ENCODE measurements around the gene IFT122.

The IFT122 gene

GRCh38 chr3:129439226-129439816 lies 703 bp upstream of the IFT122 start:
- no peaks in the 10 kb centered on the region for H3K27me3 Mint-ChIP-seq
- H3K9me3 Mint-ChIP-seq: no peaks in the 10 kb centered on the region
- peaks cover 74% of the 10 kb centered on the region for H3K4me1 Mint-ChIP-seq (ENCODE audit: low read depth)
- peaks cover 52% of the 10 kb centered on the region for H3K36me3 Mint-ChIP-seq (ENCODE audit: low read depth)
- intact Hi-C loops (cut with micrococcal nuclease): no loop called here
- H3K4me3 Mint-ChIP-seq: peak overlapping the region; percentile 84
- peak overlapping the region; percentile 92 for H3K27ac Mint-ChIP-seq

GRCh38 chr3:129440618-129441190 lies 680 bp downstream of the IFT122 start:
- intact Hi-C loops (cut with micrococcal nuclease): loop anchor here (1.0 to 5.0 kb wide), 2 partner anchors 41 to 137 kb away; no protein-coding TSS in a partner anchor
- Mint-ChIP-seq H3K27ac (peak overlapping the region; percentile 92), H3K27me3 (no peaks in the 10 kb centered on the region), H3K9me3 (no peaks in the 10 kb centered on the region), H3K4me3 (peak overlapping the region; percentile 84), H3K36me3 (ENCODE audit: low read depth) (peaks cover 40% of the 10 kb centered on the region), H3K4me1 (ENCODE audit: low read depth) (peaks cover 66% of the 10 kb centered on the region)

- Mint-ChIP-seq H3K27ac (peak overlapping the region; percentile 92), H3K4me3 (peak overlapping the region; percentile 84), H3K4me1 (ENCODE audit: low read depth) (peaks cover 61% of the 10 kb centered on the region), H3K27me3 (no peaks in the 10 kb centered on the region), H3K36me3 (ENCODE audit: low read depth) (peaks cover 35% of the 10 kb centered on the region), H3K9me3 (no peaks in the 10 kb centered on the region)
- intact Hi-C loops (cut with micrococcal nuclease): loop anchor here (5.0 kb wide), 1 partner anchor 136 kb away; no protein-coding TSS in a partner anchor
These were observed 1.2 kb downstream of the IFT122 start for GRCh38 chr3:129441215-129441614.

- no peaks in the 10 kb centered on the region for H3K27me3 Mint-ChIP-seq
- intact Hi-C loops (cut with micrococcal nuclease): loop anchor here (5.0 kb wide), 1 partner anchor 136 kb away; no protein-coding TSS in a partner anchor
- H3K36me3 Mint-ChIP-seq (ENCODE audit: low read depth): peaks cover 29% of the 10 kb centered on the region
- peaks cover 55% of the 10 kb centered on the region for H3K4me1 Mint-ChIP-seq (ENCODE audit: low read depth)
- H3K27ac Mint-ChIP-seq: peak overlapping the region; percentile 92
- no peaks in the 10 kb centered on the region for H3K9me3 Mint-ChIP-seq
- peak overlapping the region; percentile 9 for H3K4me3 Mint-ChIP-seq
These were observed 1.8 kb downstream of the IFT122 start for GRCh38 chr3:129441782-129442181.

- Mint-ChIP-seq H3K9me3 (no peaks in the 10 kb centered on the region), H3K4me3 (no peak overlapping the region), H3K27me3 (no peaks in the 10 kb centered on the region), H3K4me1 (ENCODE audit: low read depth) (peaks cover 51% of the 10 kb centered on the region), H3K27ac (no peak overlapping the region), H3K36me3 (ENCODE audit: low read depth) (peaks cover 22% of the 10 kb centered on the region)
- intact Hi-C loops (cut with micrococcal nuclease): loop anchor here (5.0 kb wide), 1 partner anchor 135 kb away; no protein-coding TSS in a partner anchor
These were observed 2.5 kb downstream of the IFT122 start for GRCh38 chr3:129442486-129442885.

- Mint-ChIP-seq H3K36me3 (ENCODE audit: low read depth) (peaks cover 17% of the 10 kb centered on the region), H3K4me3 (no peak overlapping the region), H3K27ac (no peak overlapping the region), H3K27me3 (no peaks in the 10 kb centered on the region), H3K4me1 (ENCODE audit: low read depth) (peaks cover 46% of the 10 kb centered on the region), H3K9me3 (no peaks in the 10 kb centered on the region)
- intact Hi-C loops (cut with micrococcal nuclease): loop anchor here (5.0 kb wide), 1 partner anchor 134 kb away; no protein-coding TSS in a partner anchor
These were observed 2.9 kb downstream of the IFT122 start for GRCh38 chr3:129442947-129443346.

- intact Hi-C loops (cut with micrococcal nuclease): no loop called here
- Mint-ChIP-seq H3K4me3 (no peak overlapping the region), H3K27me3 (no peaks in the 10 kb centered on the region), H3K4me1 (ENCODE audit: low read depth) (peaks cover 31% of the 10 kb centered on the region), H3K9me3 (no peaks in the 10 kb centered on the region), H3K27ac (no peak overlapping the region), H3K36me3 (ENCODE audit: low read depth) (peaks cover under 1% of the 10 kb centered on the region)
These were observed 5.4 kb downstream of the IFT122 start for GRCh38 chr3:129445471-129445870.

- Mint-ChIP-seq H3K36me3 (ENCODE audit: low read depth) (peaks cover 2% of the 10 kb centered on the region), H3K4me3 (no peak overlapping the region), H3K9me3 (no peaks in the 10 kb centered on the region), H3K27me3 (no peaks in the 10 kb centered on the region), H3K27ac (no peak overlapping the region), H3K4me1 (ENCODE audit: low read depth) (peaks cover 19% of the 10 kb centered on the region)
- intact Hi-C loops (cut with micrococcal nuclease): no loop called here
These were observed 6.9 kb downstream of the IFT122 start for GRCh38 chr3:129446926-129447325.

- Mint-ChIP-seq H3K4me3 (no peak overlapping the region), H3K4me1 (ENCODE audit: low read depth) (peaks cover 18% of the 10 kb centered on the region), H3K9me3 (no peaks in the 10 kb centered on the region), H3K27me3 (no peaks in the 10 kb centered on the region), H3K36me3 (ENCODE audit: low read depth) (peaks cover 16% of the 10 kb centered on the region), H3K27ac (no peak overlapping the region)
- intact Hi-C loops (cut with micrococcal nuclease): no loop called here
These were observed 8.3 kb downstream of the IFT122 start for GRCh38 chr3:129448186-129448895.

GRCh38 chr3:129449279-129450115 lies 9.5 kb downstream of the IFT122 start:
- no peaks in the 10 kb centered on the region for H3K9me3 Mint-ChIP-seq
- H3K4me1 Mint-ChIP-seq (ENCODE audit: low read depth): peaks cover 10% of the 10 kb centered on the region
- H3K36me3 Mint-ChIP-seq (ENCODE audit: low read depth): peaks cover 19% of the 10 kb centered on the region
- H3K27ac Mint-ChIP-seq: no peak overlapping the region
- H3K27me3 Mint-ChIP-seq: no peaks in the 10 kb centered on the region
- no peak overlapping the region for H3K4me3 Mint-ChIP-seq
- intact Hi-C loops (cut with micrococcal nuclease): no loop called here

- no peaks in the 10 kb centered on the region for H3K9me3 Mint-ChIP-seq
- no peaks in the 10 kb centered on the region for H3K27me3 Mint-ChIP-seq
- peak overlapping the region; percentile 0 for H3K27ac Mint-ChIP-seq
- intact Hi-C loops (cut with micrococcal nuclease): no loop called here
- H3K4me1 Mint-ChIP-seq (ENCODE audit: low read depth): peaks cover 9% of the 10 kb centered on the region
- peaks cover 22% of the 10 kb centered on the region for H3K36me3 Mint-ChIP-seq (ENCODE audit: low read depth)
- H3K4me3 Mint-ChIP-seq: no peak overlapping the region
These were observed 13.7 kb downstream of the IFT122 start for GRCh38 chr3:129453732-129454131.

GRCh38 chr3:129460155-129460554 lies 20.1 kb downstream of the IFT122 start:
- Mint-ChIP-seq H3K4me3 (no peak overlapping the region), H3K36me3 (ENCODE audit: low read depth) (peaks cover 32% of the 10 kb centered on the region), H3K9me3 (no peaks in the 10 kb centered on the region), H3K4me1 (ENCODE audit: low read depth) (peaks cover 5% of the 10 kb centered on the region), H3K27me3 (no peaks in the 10 kb centered on the region), H3K27ac (no peak overlapping the region)
- intact Hi-C loops (cut with micrococcal nuclease): no loop called here

GRCh38 chr3:129460572-129460971 lies 20.5 kb downstream of the IFT122 start:
- H3K36me3 Mint-ChIP-seq (ENCODE audit: low read depth): peaks cover 32% of the 10 kb centered on the region
- no peaks in the 10 kb centered on the region for H3K9me3 Mint-ChIP-seq
- H3K4me3 Mint-ChIP-seq: no peak overlapping the region
- no peak overlapping the region for H3K27ac Mint-ChIP-seq
- intact Hi-C loops (cut with micrococcal nuclease): no loop called here
- no peaks in the 10 kb centered on the region for H3K27me3 Mint-ChIP-seq
- peaks cover 5% of the 10 kb centered on the region for H3K4me1 Mint-ChIP-seq (ENCODE audit: low read depth)

Data from dendritic cell treated with granulocyte-macrophage colony-stimulating factor and Interleukin-4, amounts not matched to agents 40 ng/mL and 50 ng/mL, for 4 days (primary cell).